Ishikawa (cell line): ENCODE measurements around the gene CCL18.

Experiments
- CEBPB ChIP-seq: IDR thresholded peaks from 2 replicates; pipeline ENCODE4 v1.6.1; 2012
- CREB1 ChIP-seq: IDR thresholded peaks from 2 replicates; pipeline ENCODE4 v1.6.1; 2012; ENCODE audit warnings: low read depth
- EGR1 ChIP-seq: IDR thresholded peaks from 2 replicates; pipeline ENCODE4 v1.6.1; 2012
- EP300 ChIP-seq: IDR thresholded peaks from 2 replicates; pipeline ENCODE4 v1.6.1; 2012; ENCODE audit warnings: borderline replicate concordance
- FOXM1 ChIP-seq: IDR thresholded peaks from 2 replicates; pipeline ENCODE4 v1.6.1; 2012; ENCODE audit warnings: low read depth, borderline replicate concordance
- MAX ChIP-seq: IDR thresholded peaks from 2 replicates; pipeline ENCODE4 v1.6.1; 2012
- NFIC ChIP-seq: IDR thresholded peaks from 2 replicates; pipeline ENCODE4 v1.6.1; 2012
- RAD21 ChIP-seq: IDR thresholded peaks from 2 replicates; pipeline ENCODE4 v1.6.1; 2012; ENCODE audit warnings: low read depth
- REST ChIP-seq: IDR thresholded peaks from 2 replicates; pipeline ENCODE4 v1.6.1; 2012; ENCODE audit warnings: low read depth, mild to moderate bottlenecking
- TAF1 ChIP-seq: IDR thresholded peaks from 2 replicates; pipeline ENCODE4 v1.6.1; 2012; ENCODE audit warnings: low read depth, mild to moderate bottlenecking
- TCF12 ChIP-seq: IDR thresholded peaks from 2 replicates; pipeline ENCODE4 v1.6.1; 2012; ENCODE audit warnings: low read depth
- TEAD4 ChIP-seq: IDR thresholded peaks from 2 replicates; pipeline ENCODE4 v1.6.1; 2012
- USF1 ChIP-seq: IDR thresholded peaks from 2 replicates; pipeline ENCODE4 v1.6.1; 2012
- YY1 ChIP-seq: IDR thresholded peaks from 2 replicates; pipeline ENCODE4 v1.6.1; 2012; ENCODE audit warnings: low read depth
- ZBTB7A ChIP-seq: IDR thresholded peaks from 2 replicates; pipeline ENCODE4 v1.6.1; 2012; ENCODE audit warnings: low read depth

CCL18 gene

GRCh38 chr17:36019423-36019822 is 44.6 kb upstream of the CCL18 start:
- no peak for TF ChIP-seq NFIC
- no peak for TF ChIP-seq RAD21
- no peak for TF ChIP-seq ZBTB7A
- TF ChIP-seq REST, result no peak
- no peak for TF ChIP-seq CREB1
- TF ChIP-seq TAF1, result no peak
- TF ChIP-seq YY1, result no peak
- no peak for TF ChIP-seq TEAD4

GRCh38 chr17:36024106-36024869 is 39.8 kb upstream of the CCL18 start:
- TF ChIP-seq CEBPB (no peak), TAF1 (no peak), EGR1 (no peak), CREB1 (no peak), TEAD4 (no peak), ZBTB7A (no peak), NFIC (no peak)

GRCh38 chr17:36027761-36028160 is 36.3 kb upstream of the CCL18 start:
- no peak for TF ChIP-seq FOXM1
- TF ChIP-seq REST, result no peak
- TF ChIP-seq EGR1, result no peak
- TF ChIP-seq MAX, result no peak
- TF ChIP-seq TCF12, result no peak
- TF ChIP-seq TAF1, result no peak
- TF ChIP-seq NFIC, result no peak
- no peak for TF ChIP-seq EP300
- TF ChIP-seq TEAD4, result no peak
- TF ChIP-seq CREB1, result no peak
- no peak for TF ChIP-seq RAD21
- TF ChIP-seq CEBPB, result no peak
- no peak for TF ChIP-seq YY1

- TF ChIP-seq EP300 (no peak), CREB1 (no peak), TAF1 (no peak), MAX (no peak), CEBPB (no peak), REST (no peak), EGR1 (no peak), TEAD4 (no peak), NFIC (no peak), ZBTB7A (no peak), RAD21 (no peak), TCF12 (no peak), YY1 (no peak), FOXM1 (no peak), USF1 (no peak)
Measured at GRCh38 chr17:36030956-36031355, 33.1 kb upstream of the CCL18 start.

- TF ChIP-seq REST (no peak), EGR1 (no peak), CEBPB (no peak), TEAD4 (no peak), CREB1 (no peak)
Measured at GRCh38 chr17:36034127-36034526, 29.9 kb upstream of the CCL18 start.
